ENCODE results near the gene PRKAR2B.
"Not testable (repeated sequence)": the region's sequence is repeated elsewhere in the genome, so short reads cannot be mapped to it uniquely, and the experiment has no call there.

The PRKAR2B gene

GRCh38 chr7:107029061-107029763, 15.3 kb upstream of the PRKAR2B start:
- DNase-seq: peak; percentile 11

GRCh38 chr7:107029764-107030286, 14.7 kb upstream of the PRKAR2B start:
- DNase-seq: no peak

GRCh38 chr7:107032050-107032449, 12.5 kb upstream of the PRKAR2B start:
- no peak for DNase-seq

- no peak for DNase-seq
Observed at GRCh38 chr7:107032720-107033438, 11.6 kb upstream of the PRKAR2B start.

- no peak for DNase-seq
Observed at GRCh38 chr7:107034553-107034952, 10.0 kb upstream of the PRKAR2B start.

- DNase-seq: peak; percentile 82
Observed at GRCh38 chr7:107035446-107035845, 9.1 kb upstream of the PRKAR2B start.

DNA sequence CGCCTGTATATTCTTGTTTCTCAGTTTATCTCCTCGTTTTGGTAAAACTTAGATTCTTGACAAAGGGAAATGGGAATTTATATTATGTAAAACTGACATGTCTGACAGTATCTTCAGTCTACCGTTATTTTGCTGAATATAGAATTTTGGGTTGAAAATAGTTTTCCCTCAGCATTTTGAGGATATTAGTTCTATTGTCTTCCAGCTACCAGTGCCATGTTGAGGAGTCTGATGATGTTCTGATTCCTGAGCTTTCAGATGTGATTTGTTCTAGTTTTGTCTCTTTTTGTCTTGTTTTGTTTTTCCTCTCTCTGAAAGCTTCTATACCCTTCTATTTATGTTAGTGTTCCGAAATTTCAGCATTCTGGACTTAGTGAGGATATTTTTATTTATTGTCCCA, 8.0 kb upstream of the PRKAR2B start:
- no peak for DNase-seq

GRCh38 chr7:107037717-107038603, 6.5 kb upstream of the PRKAR2B start:
- no peak for DNase-seq

DNA sequence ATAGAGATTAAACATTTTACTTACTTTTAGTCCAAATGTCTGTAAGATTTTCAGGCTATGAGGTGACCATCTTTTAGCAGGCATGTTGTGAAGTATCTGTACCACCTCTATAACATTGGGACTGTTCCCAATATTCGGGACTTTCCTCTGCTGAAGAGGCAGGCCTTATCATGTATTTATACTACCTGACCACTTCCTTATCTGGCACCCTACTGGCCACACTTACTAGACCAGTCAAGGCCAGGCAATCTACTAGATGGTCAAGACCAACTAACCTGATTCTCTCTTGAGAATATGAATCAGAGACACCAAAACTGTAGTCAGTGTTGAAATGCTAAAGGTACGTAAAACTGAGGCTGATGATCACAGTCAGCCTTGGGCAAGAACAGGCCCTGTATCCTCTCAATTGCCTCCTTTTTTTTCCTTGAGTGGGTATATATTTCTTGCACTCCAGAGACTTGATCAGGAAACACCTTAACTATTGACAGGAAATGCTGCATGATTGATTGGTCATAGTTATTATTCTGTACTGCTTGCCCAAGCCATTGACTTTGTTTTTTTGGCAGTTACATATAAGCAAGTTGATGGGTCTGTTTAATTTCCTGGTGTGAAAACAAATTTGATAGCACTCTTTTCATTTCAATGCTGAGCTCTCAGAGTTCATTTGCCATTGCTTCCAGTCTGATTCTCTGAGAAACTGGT, 5.2 kb upstream of the PRKAR2B start:
- DNase-seq: no peak

DNA sequence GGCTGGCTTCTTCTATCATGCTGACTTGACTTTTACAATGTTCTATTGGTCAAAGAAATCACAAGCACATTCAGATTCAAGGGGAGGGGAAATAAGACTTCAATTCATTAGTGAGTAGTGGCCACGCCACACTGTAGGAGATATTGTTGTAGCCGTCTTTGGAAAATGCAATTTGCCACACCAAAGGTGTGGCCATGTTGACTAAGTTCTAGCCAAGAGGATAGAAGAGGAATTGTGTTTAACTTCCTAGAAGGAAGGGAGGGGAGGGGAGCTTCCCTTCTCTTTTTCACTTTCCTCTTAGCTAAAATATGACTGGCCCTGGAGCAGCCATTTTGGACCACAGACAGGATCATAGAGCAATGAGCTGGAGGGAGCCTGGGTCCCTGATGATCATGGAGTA, 3.4 kb upstream of the PRKAR2B start:
- DNase-seq: no peak

GRCh38 chr7:107041764-107042163, 2.7 kb upstream of the PRKAR2B start:
- DNase-seq: not testable (repeated sequence)

- DNase-seq: not testable (repeated sequence)
Observed at GRCh38 chr7:107042326-107042910, 2.1 kb upstream of the PRKAR2B start.

- no peak for DNase-seq
Observed at GRCh38 chr7:107043491-107043890, 1.0 kb upstream of the PRKAR2B start.

GRCh38 chr7:107043921-107044346, 571 bp upstream of the PRKAR2B start:
- DNase-seq: no peak

DNA sequence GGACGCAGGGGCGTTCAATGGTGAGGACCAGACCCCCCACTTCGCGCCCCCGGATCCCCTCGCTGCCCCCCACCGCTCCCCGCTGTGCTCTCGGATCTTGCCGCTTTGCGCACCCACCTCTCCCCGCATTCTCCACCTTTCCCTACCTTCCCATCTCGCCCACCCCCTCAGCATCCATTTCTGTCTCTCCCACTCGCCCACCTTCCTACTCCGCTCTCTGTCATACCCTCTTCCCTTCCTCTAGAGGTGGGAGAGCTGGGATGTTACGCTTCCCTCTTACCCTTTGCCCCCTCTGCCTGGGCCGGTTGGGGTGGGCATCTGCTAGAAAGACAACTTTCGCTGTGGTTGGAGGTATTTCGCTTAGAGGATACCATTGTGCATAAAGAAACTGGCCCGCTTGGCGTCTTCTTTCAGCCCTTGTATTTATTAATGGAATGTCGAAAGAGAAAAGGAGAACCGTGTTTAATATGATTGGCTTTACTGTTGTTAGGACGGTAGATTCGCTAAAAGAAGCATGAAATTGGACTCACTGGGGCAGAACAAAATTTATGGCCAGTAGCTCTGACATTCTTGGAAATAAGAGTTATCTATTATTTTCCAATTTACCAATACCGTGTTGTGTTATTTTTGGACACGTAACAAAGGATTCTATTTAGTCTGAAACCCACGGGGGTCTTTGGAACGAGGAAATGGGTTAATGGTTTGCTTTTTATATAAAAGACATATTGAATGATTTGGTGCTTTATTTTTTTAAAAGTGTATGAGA, 873 bp downstream of the PRKAR2B start:
- DNase-seq: no peak

DNA sequence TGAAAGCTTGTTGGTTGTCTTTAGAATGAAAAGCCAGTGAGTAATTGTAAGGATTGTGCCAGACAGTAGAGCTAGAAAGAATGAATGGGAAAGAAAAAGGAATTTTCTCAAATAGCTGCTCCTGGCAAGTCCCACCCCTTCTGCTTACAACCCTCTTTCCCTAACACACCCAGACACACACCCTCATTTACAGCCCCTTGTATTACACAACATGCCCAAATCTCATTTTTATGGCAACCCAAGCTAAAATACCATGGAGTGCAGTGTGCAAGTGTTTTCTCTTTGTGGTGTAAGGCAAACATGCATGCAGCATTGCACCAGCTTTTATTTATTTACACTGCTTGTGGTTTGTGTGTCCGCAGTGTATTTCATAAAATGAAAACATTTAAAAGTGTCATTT, 1.5 kb downstream of the PRKAR2B start:
- peak; percentile 26 for DNase-seq

GRCh38 chr7:107046491-107047259, 2.2 kb downstream of the PRKAR2B start:
- DNase-seq: no peak

DNA sequence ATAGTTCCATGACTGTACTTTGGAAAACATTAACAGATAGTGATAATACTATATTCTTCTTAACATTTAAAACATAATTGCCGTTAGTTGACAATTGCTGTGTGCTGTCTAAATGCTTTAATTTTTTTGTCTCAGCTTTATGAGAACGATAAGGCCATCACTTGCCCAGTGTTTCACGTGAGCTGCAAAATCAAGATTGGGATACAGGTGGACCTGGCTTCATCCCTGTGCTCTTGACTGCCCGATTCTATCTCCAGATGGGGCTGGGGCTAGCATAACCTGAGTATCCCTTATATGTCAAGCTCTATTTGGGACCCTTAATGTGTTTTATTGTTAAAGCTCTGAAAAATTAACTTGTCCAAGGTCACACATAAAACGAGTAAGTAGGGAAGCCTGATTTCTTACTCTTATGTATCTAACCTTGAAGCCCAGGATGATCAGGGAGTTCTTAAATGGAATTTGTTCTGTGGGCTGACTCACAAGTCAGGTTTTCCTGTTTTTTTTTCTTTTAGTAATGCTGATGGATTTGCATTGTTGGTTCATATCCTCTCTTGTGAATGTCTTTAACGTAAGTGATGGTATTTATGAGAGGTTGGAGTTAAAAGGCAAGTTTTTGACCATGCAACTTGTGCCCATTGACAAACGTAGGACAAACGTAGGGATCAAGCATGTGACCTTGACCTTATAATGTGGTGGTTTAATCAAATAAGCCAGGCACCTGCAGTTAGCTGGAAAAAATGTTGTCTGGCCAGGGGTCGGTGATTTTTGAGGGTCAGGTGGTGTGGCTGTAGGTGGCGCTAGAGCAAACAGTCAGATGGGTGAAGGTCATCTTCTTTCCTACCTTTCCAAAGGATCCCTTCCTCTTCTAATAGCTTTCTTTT, 3.6 kb downstream of the PRKAR2B start:
- no peak for DNase-seq

DNA sequence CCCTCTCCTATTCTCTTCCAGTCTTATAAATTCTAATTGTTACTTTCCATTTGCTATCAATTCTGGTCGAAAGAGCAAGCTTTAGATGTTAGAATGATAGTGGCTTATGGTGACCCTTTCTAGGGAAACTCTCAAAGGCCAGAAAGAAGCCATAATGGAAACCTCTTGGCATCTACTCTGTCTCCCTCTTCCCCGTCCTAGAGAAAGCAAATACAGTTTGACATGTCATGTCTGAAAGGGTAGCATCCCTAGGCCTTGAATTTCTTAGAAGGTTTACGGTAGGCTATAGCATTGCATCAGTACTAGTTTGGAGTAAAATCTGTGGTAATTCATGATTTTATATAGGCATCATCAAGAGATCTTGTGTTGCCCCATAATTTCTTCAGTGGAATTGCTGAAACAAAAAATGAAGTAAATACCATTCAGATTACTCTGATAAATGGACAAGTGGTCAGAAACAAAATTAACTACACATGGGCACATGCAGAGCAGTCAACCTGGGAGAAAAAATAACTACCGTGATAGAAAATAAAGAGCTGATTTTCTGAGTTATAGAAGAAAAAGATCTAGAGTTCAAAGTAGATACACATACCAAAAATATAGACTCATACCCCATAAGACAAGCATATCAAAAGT, 4.4 kb downstream of the PRKAR2B start:
- no peak for DNase-seq
